ENCODE data around the gene ZNF19. TPM values are rescaled to one million over a fixed set of nuclear protein-coding genes. Genes with fewer than 3 reads are reported as not detected.

Gene ZNF19
- total RNA-seq, 5 donors from 2014 or later (not counting 1 experiment from before 2014, with no cell fraction given), result 6.9 to 9.4 (median 8.4) TPM

Other genes starting within 250 kb of the ZNF19 start
- 10 to 100 TPM; 10.6 to 25.5 (median 20.4) TPM for gene CMTR2, start 199.9 kb downstream of the ZNF19 start, total RNA-seq
- gene CALB2, start 130.6 kb downstream of the ZNF19 start, total RNA-seq, result not detected
- not detected for gene TLE7, start 47.3 kb downstream of the ZNF19 start, total RNA-seq
- 10 to 100 TPM in 4 of 5 donors, 1 to 10 TPM in 1; 8.2 to 14.6 (median 10.9) TPM for gene ZNF23, start 27.1 kb downstream of the ZNF19 start, total RNA-seq
- under 1 TPM in 1 of 5 donors, not detected in 4; 0.23 TPM for gene CHST4, start 37.1 kb upstream of the ZNF19 start, total RNA-seq
- 1 to 10 TPM in 1 of 5 donors, under 1 TPM in 2, not detected in 2; 0.49 to 1.1 (median 0.66) TPM for gene TAT, start 87.8 kb upstream of the ZNF19 start, total RNA-seq
- gene MARVELD3, start 136.9 kb upstream of the ZNF19 start, total RNA-seq, result under 1 TPM in 1 of 5 donors, not detected in 4; 0.22 TPM
- gene PHLPP2, start 235.4 kb upstream of the ZNF19 start, total RNA-seq, result 1 to 10 TPM; 7.6 to 9.9 (median 9.3) TPM